ENCODE results near the gene RAD52.
"Not testable (repeated sequence)": the region's sequence is repeated elsewhere in the genome, so short reads cannot be mapped to it uniquely, and the experiment has no call there.

Gene RAD52

GRCh38 chr12:967641-968040 is 18.1 kb upstream of the RAD52 start:
- DNase-seq (ENCODE audit: low spot score), result no peak

GRCh38 chr12:966724-967123 is 17.2 kb upstream of the RAD52 start:
- no peak for DNase-seq (ENCODE audit: low spot score)

- no peak for DNase-seq (ENCODE audit: low spot score)
Measured at GRCh38 chr12:958588-959123, 9.2 kb upstream of the RAD52 start.

- no peak for DNase-seq (ENCODE audit: low spot score)
Measured at GRCh38 chr12:955939-956338, 6.4 kb upstream of the RAD52 start.

GRCh38 chr12:954741-955140 is 5.2 kb upstream of the RAD52 start:
- DNase-seq (ENCODE audit: low spot score), result no peak

GRCh38 chr12:953776-954175 is 4.3 kb upstream of the RAD52 start:
- no peak for DNase-seq (ENCODE audit: low spot score)

GRCh38 chr12:951176-951575 is 1.7 kb upstream of the RAD52 start:
- no peak for DNase-seq (ENCODE audit: low spot score)

- DNase-seq (ENCODE audit: low spot score), result no peak
Measured at GRCh38 chr12:948238-948637, 1.3 kb downstream of the RAD52 start.

GRCh38 chr12:946631-947030 is 2.9 kb downstream of the RAD52 start:
- DNase-seq (ENCODE audit: low spot score), result no peak

- DNase-seq (ENCODE audit: low spot score), result no peak
Measured at GRCh38 chr12:946212-946611, 3.3 kb downstream of the RAD52 start.

- no peak for DNase-seq (ENCODE audit: low spot score)
Measured at GRCh38 chr12:944211-944610, 5.3 kb downstream of the RAD52 start.

- no peak for DNase-seq (ENCODE audit: low spot score)
Measured at GRCh38 chr12:943051-943450, 6.4 kb downstream of the RAD52 start.

- no peak for DNase-seq (ENCODE audit: low spot score)
Measured at GRCh38 chr12:938810-939209, 10.7 kb downstream of the RAD52 start.

- DNase-seq (ENCODE audit: low spot score), result no peak
Measured at GRCh38 chr12:936377-937345, 12.8 kb downstream of the RAD52 start.

GRCh38 chr12:935891-936290 is 13.6 kb downstream of the RAD52 start:
- not testable (repeated sequence) for DNase-seq (ENCODE audit: low spot score)

GRCh38 chr12:931591-931990 is 17.9 kb downstream of the RAD52 start:
- DNase-seq (ENCODE audit: low spot score), result no peak

- no peak for DNase-seq (ENCODE audit: low spot score)
Measured at GRCh38 chr12:931060-931459, 18.4 kb downstream of the RAD52 start.

GRCh38 chr12:926641-927040 is 22.9 kb downstream of the RAD52 start:
- no peak for DNase-seq (ENCODE audit: low spot score)

- no peak for DNase-seq (ENCODE audit: low spot score)
Measured at GRCh38 chr12:922285-922684, 27.2 kb downstream of the RAD52 start.

- DNase-seq (ENCODE audit: low spot score), result no peak
Measured at GRCh38 chr12:920676-921075, 28.8 kb downstream of the RAD52 start.

GRCh38 chr12:916712-917445 is 32.6 kb downstream of the RAD52 start:
- no peak for DNase-seq (ENCODE audit: low spot score)

GRCh38 chr12:916240-916639 is 33.3 kb downstream of the RAD52 start:
- no peak for DNase-seq (ENCODE audit: low spot score)

- no peak for DNase-seq (ENCODE audit: low spot score)
Measured at GRCh38 chr12:915090-915489, 34.4 kb downstream of the RAD52 start.
